Neural progenitor cell (in vitro differentiated cells): ENCODE results near the gene SH2D4B. TPM values are rescaled to one million over a fixed set of nuclear protein-coding genes. Genes with fewer than 3 reads are reported as not detected.
"Not testable (repeated sequence)": the region's sequence is repeated elsewhere in the genome, so short reads cannot be mapped to it uniquely, and the experiment has no call there.

Source experiments
- DNase-seq: peaks from one replicate; pipeline ENCODE4 v3.0.0-alpha.2; 2016; ENCODE audit warnings: low spot score
- H2AFZ ChIP-seq: fragments of 200-600 bp; sonication (generic); replicated peaks from 2 replicates; pipeline ENCODE4 v1.6.1; 2016; ENCODE audit warnings: antibody characterized with exemption
- H3F3A ChIP-seq: fragments of 200-600 bp; sonication (generic); 2 replicates; pipeline ENCODE4 v1.6.1; 2016; ENCODE audit warnings: antibody characterized with exemption, low read depth
- H3K27ac ChIP-seq: fragments of 200-600 bp; sonication (generic); 2 replicates; pipeline ENCODE4 v1.5.1; 2016; ENCODE audit warnings: mild to moderate bottlenecking
- H3K27me3 ChIP-seq: fragments of 200-600 bp; sonication (generic); 2 replicates; pipeline ENCODE4 v1.6.1; 2016; ENCODE audit warnings: mild to moderate bottlenecking, moderate library complexity
- H3K36me3 ChIP-seq: fragments of 200-600 bp; sonication (generic); 2 replicates; pipeline ENCODE4 v1.5.1; 2016
- H3K4me1 ChIP-seq: fragments of 200-600 bp; sonication (generic); 2 replicates; pipeline ENCODE4 v1.6.1; 2016; ENCODE audit warnings: mixed run types
- H3K4me2 ChIP-seq: fragments of 200-600 bp; sonication (generic); 2 replicates; pipeline ENCODE4 v1.6.1; 2016
- H3K4me3 ChIP-seq: fragments of 200-600 bp; sonication (generic); 2 replicates; pipeline ENCODE4 v1.5.1; 2016
- H3K79me2 ChIP-seq: fragments of 200-600 bp; sonication (generic); 2 replicates; pipeline ENCODE4 v1.6.1; 2016; ENCODE audit warnings: low read depth
- H3K9ac ChIP-seq: fragments of 200-600 bp; sonication (generic); 2 replicates; pipeline ENCODE4 v1.6.1; 2016
- H3K9me3 ChIP-seq: fragments of 200-600 bp; sonication (generic); 2 replicates; pipeline ENCODE4 v1.5.1; 2016; ENCODE audit warnings: low read depth
- H4K20me1 ChIP-seq: fragments of 200-600 bp; sonication (generic); 2 replicates; pipeline ENCODE4 v1.6.1; 2016; ENCODE audit warnings: low read depth
- H3K27ac Mint-ChIP-seq: 3 replicates; pipeline ENCODE4 v1.8.0; 2021; ENCODE audit warnings: mixed read lengths
- H3K27me3 Mint-ChIP-seq: 2 replicates; pipeline ENCODE4 v1.8.0; 2022; ENCODE audit warnings: low read depth, mild to moderate bottlenecking, inconsistent platforms, moderate library complexity, mixed read lengths; ENCODE audit not compliant: insufficient read depth
- H3K36me3 Mint-ChIP-seq: 3 replicates; pipeline ENCODE4 v1.8.0; 2021; ENCODE audit warnings: mixed read lengths
- H3K4me1 Mint-ChIP-seq: 3 replicates; pipeline ENCODE4 v1.8.0; 2021; ENCODE audit warnings: mixed read lengths
- H3K4me3 Mint-ChIP-seq: 3 replicates; pipeline ENCODE4 v1.8.0; 2021; ENCODE audit warnings: mild to moderate bottlenecking, moderate library complexity, mixed read lengths
- H3K9me3 Mint-ChIP-seq: 3 replicates; pipeline ENCODE4 v1.8.0; 2020; ENCODE audit warnings: mixed read lengths
- EZH2 ChIP-seq: fragments of 200-600 bp; sonication (generic); IDR thresholded peaks from 2 replicates; pipeline ENCODE4 v1.6.1; 2017; ENCODE audit warnings: antibody characterized with exemption, mild to moderate bottlenecking, moderate library complexity
- EZH2phosphoT487 ChIP-seq: fragments of 200-600 bp; sonication (generic); IDR thresholded peaks from 2 replicates; pipeline ENCODE4 v1.6.1; 2017; ENCODE audit warnings: antibody characterized with exemption
- total RNA-seq: library from RNA; depleted of rRNA; stranded (reverse); fragments of >200 nt; gene quantifications from 2 replicates; pipeline ENCODE4 v1.2.3, GENCODE V29; 2015; ENCODE audit warnings: low replicate concordance
- TF ChIP-seq, protein P1 (sequence below): fragments of 200-600 bp; sonication (generic); IDR thresholded peaks from 2 replicates; pipeline ENCODE4 v1.5.1; 2017; ENCODE audit warnings: antibody characterized with exemption, mild to moderate bottlenecking

The SH2D4B gene
- total RNA-seq, 1 donor from 2014 or later = 0.11 TPM

DNA sequence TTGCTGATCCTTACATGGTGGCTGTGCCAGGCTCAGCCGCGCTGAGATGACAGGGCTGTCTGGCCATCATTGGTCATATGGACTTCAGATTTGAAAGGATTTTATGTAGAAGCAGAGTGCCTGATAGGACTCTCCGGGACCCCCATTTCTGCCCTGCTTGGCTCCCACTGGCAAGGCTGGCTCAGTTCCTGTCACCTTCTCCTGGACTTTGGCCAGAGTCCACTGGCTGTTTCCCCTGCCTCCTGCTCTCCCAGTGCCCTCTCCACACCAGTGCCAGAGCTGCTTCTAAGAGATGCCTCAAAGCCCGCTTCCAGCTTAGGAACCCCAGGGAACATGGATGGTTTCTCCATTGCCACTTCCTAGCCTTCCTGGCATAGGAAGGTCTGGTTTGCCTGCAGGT, 5.1 kb upstream of the SH2D4B start:
- peaks cover 8% of the 10 kb centered on the region for H3F3A ChIP-seq

DNA sequence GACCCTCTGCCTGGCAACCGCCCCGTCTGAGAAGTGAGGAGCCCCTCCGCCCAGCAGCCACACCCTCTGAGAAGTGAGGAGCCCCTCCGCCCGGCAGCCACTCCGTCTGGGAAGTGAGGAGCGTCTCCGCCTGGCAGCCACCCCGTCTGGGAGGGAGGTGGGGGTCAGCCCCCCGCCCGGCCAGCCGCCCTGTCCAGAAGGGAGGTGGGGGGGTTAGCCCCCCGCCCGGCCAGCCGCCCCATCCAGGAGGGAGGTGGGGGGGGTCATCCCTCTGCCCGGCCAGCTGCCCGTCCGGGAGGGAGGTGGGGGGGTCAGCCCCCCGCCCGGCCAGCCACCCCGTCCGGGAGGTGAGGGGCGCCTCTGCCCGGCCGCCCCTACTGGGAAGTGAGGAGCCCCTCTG, 3.6 kb upstream of the SH2D4B start:
- H3K36me3 ChIP-seq, H3K27ac ChIP-seq, H3K36me3 Mint-ChIP-seq, H3K9me3 Mint-ChIP-seq, H2AFZ ChIP-seq, H3K9ac ChIP-seq, H3K27ac Mint-ChIP-seq, H3K27me3 Mint-ChIP-seq, DNase-seq, H3K27me3 ChIP-seq, H3K4me2 ChIP-seq, H3K4me3 ChIP-seq, H3K4me3 Mint-ChIP-seq, H4K20me1 ChIP-seq, H3K9me3 ChIP-seq, H3K79me2 ChIP-seq, H3F3A ChIP-seq: not testable (repeated sequence)
- peaks cover 18% of the 10 kb centered on the region for H3K4me1 ChIP-seq
- peaks cover 10% of the 10 kb centered on the region for H3K4me1 Mint-ChIP-seq

More for the DNA sequence above, 5.1 kb upstream of the SH2D4B start:
- Histone ChIP-seq H3K79me2 (no peaks in the 10 kb centered on the region), H3K36me3 (no peaks in the 10 kb centered on the region), H3K9ac (no peak overlapping the region), H3K4me2 (no peak overlapping the region), H3K27me3 (peaks cover 3% of the 10 kb centered on the region), H4K20me1 (no peaks in the 10 kb centered on the region), H3K27ac (no peak overlapping the region), H3K4me3 (no peak overlapping the region), H2AFZ (no peak overlapping the region), H3K4me1 (peaks cover 14% of the 10 kb centered on the region), H3K9me3 (no peaks in the 10 kb centered on the region)
- Mint-ChIP-seq H3K9me3 (peaks cover 9% of the 10 kb centered on the region), H3K4me3 (no peak overlapping the region), H3K36me3 (peaks cover 2% of the 10 kb centered on the region), H3K27ac (no peak overlapping the region), H3K4me1 (peaks cover 12% of the 10 kb centered on the region), H3K27me3 (peaks cover 10% of the 10 kb centered on the region)
- TF ChIP-seq, protein P1, sequence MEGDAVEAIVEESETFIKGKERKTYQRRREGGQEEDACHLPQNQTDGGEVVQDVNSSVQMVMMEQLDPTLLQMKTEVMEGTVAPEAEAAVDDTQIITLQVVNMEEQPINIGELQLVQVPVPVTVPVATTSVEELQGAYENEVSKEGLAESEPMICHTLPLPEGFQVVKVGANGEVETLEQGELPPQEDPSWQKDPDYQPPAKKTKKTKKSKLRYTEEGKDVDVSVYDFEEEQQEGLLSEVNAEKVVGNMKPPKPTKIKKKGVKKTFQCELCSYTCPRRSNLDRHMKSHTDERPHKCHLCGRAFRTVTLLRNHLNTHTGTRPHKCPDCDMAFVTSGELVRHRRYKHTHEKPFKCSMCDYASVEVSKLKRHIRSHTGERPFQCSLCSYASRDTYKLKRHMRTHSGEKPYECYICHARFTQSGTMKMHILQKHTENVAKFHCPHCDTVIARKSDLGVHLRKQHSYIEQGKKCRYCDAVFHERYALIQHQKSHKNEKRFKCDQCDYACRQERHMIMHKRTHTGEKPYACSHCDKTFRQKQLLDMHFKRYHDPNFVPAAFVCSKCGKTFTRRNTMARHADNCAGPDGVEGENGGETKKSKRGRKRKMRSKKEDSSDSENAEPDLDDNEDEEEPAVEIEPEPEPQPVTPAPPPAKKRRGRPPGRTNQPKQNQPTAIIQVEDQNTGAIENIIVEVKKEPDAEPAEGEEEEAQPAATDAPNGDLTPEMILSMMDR = no peak
- TF ChIP-seq EZH2phosphoT487 (no peak), EZH2 (no peak)
- no peak for DNase-seq

DNA sequence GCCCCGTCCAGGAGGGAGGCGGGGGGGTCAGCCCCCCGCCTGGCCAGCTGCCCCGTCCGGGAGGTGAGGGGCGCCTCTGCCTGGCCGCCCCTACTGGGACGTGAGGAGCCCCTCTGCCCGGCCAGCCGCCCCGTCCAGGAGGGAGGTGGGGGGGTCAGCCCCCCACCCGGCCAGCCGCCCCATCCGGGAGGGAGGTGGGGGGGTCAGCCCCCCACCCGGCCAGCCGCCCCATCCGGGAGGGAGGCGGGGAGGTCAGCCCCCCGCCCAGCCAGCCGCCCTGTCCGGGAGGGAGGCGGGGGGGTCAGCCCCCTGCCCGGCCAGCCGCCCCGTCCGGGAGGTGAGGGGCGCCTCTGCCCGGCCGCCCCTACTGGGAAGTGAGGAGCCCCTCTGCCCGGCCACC, 3.1 kb upstream of the SH2D4B start:
- H3K4me3 Mint-ChIP-seq, H3K27me3 Mint-ChIP-seq, H3K79me2 ChIP-seq, H2AFZ ChIP-seq, H3K27me3 ChIP-seq, H3F3A ChIP-seq, H3K36me3 ChIP-seq, H3K4me2 ChIP-seq, H3K36me3 Mint-ChIP-seq, H3K9me3 ChIP-seq, H3K27ac ChIP-seq, DNase-seq, H3K4me1 Mint-ChIP-seq, H3K27ac Mint-ChIP-seq, H3K4me3 ChIP-seq, H3K9me3 Mint-ChIP-seq, H3K9ac ChIP-seq, H4K20me1 ChIP-seq: not testable (repeated sequence)
- H3K4me1 ChIP-seq = peaks cover 18% of the 10 kb centered on the region

DNA sequence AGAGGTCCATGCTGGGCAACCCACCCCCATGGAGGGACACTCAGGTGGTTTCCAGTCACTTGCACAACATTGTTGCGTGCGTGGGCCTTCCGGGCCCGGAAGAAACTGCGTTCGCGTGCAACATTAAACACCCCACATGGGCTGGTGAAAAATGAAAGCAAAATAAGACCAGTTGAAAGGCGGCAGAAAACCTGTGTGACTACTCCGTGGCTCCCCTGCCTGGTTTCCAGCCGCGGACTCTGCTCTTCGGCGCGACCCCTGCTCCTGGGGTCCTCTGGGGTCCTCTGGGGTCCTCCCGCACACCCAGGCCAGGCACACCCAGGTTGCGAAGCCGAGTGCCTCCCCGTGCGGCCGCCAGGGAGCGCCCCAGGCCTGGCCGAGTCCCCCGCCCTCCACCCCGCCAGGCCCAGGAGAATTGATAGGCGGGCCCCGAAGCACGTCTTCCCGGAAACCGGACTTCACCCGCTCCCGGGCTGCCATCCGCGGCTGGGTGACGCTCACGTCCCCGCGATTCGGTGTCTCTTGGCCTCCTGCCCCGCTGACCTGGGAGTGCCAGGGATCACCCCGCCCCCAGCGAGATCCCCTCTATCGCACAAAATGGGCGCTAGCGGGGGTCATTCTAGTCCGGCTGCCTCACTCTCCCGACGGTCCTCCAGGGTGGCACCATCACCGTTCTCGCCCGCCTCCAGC, 1.9 kb upstream of the SH2D4B start:
- peaks cover 3% of the 10 kb centered on the region for H3K27me3 ChIP-seq
- peaks cover 9% of the 10 kb centered on the region for H3F3A ChIP-seq
- Mint-ChIP-seq H3K27ac (no peak overlapping the region), H3K9me3 (peaks cover 9% of the 10 kb centered on the region), H3K4me3 (no peak overlapping the region), H3K27me3 (peaks cover 5% of the 10 kb centered on the region), H3K4me1 (peaks cover 8% of the 10 kb centered on the region), H3K36me3 (peaks cover 2% of the 10 kb centered on the region)
- H2AFZ ChIP-seq = no peak overlapping the region
- no peaks in the 10 kb centered on the region for H3K79me2 ChIP-seq
- peaks cover 15% of the 10 kb centered on the region for H3K4me1 ChIP-seq
- peak; percentile 41 for DNase-seq
- no peaks in the 10 kb centered on the region for H3K36me3 ChIP-seq
- no peak overlapping the region for H3K9ac ChIP-seq
- no peaks in the 10 kb centered on the region for H3K9me3 ChIP-seq
- no peak overlapping the region for H3K4me3 ChIP-seq
- TF ChIP-seq EZH2 = no peak
- TF ChIP-seq, protein P1 = peak; percentile 42
- H3K4me2 ChIP-seq = no peak overlapping the region
- H3K27ac ChIP-seq = no peak overlapping the region
- H4K20me1 ChIP-seq = no peaks in the 10 kb centered on the region
